GM21526 (cell line): ENCODE results near the gene TRMT112.

ENCODE experiments used
- ATAC-seq: cut with Tn5 transposase; IDR thresholded peaks from one replicate; pipeline ENCODE4 v1.9.1; 2021; ENCODE audit warnings: moderate library complexity; ENCODE audit not compliant: unreplicated experiment, low FRiP score

The TRMT112 gene

GRCh38 chr11:64352099-64352994 is 35.0 kb upstream of the TRMT112 start:
- ATAC-seq: no peak

DNA sequence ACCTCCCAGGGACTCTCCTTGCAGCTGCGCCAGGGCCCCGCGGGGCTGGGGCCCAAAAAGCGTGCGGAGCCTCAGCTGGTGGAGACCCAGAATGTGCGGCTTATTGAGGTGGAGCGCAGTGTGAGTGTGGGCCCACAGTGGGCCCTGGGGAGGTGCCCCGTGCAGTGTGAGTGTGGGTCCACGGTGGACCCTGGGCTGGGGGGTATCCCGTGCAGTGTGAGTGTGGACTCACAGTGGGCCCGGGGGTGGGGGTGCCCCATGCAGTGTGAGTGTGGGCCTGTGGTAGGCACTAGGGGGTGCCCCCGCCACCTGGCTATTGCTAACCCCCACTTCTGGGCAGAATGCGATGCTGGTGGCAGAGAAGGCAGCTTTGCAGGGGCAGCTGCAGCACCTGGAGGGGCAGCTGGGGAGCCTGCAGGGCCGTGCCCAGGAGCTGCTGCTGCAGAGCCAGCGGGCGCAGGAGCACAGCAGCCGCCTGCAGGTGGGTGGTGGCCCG is 33.8 kb upstream of the TRMT112 start:
- no peak for ATAC-seq

DNA sequence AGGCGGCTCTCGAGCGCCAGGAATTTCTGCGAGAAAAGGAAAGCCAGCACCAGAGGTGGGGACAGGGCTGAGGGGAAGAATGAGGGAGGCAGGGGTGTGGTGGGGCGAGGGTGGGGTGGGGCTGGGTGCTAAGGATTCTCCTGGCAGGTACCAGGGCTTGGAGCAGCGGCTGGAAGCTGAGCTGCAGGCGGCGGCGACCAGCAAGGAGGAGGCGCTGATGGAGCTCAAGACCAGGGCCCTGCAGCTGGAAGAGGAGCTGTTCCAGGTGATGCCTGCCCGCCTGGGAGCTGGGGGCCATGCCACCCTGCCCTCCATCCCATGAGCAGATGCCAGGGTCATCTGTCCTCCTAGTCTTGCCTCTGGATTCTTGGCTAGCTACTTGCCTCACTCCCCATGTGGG is 32.0 kb upstream of the TRMT112 start:
- no peak for ATAC-seq

DNA sequence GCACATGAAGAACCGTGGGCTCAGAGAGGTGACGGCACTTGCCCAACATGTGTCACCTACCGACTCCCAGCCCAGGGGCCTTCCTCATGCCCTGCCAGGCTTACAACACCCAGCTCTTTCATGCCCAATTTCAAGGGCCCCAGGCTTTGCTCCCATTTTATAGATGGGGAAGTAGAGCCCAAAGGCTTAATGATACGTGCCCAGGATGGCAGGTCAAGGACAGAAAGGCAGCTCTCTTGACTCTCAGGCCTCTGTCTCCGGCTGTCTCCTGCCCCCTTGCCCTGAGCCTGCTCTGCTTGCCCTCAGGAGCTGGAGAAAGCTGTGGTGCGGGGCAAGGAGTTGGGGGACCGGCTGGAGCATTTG is 31.6 kb upstream of the TRMT112 start:
- no peak for ATAC-seq

- ATAC-seq: no peak
These were observed 31.1 kb upstream of the TRMT112 start for GRCh38 chr11:64348383-64349024.

DNA sequence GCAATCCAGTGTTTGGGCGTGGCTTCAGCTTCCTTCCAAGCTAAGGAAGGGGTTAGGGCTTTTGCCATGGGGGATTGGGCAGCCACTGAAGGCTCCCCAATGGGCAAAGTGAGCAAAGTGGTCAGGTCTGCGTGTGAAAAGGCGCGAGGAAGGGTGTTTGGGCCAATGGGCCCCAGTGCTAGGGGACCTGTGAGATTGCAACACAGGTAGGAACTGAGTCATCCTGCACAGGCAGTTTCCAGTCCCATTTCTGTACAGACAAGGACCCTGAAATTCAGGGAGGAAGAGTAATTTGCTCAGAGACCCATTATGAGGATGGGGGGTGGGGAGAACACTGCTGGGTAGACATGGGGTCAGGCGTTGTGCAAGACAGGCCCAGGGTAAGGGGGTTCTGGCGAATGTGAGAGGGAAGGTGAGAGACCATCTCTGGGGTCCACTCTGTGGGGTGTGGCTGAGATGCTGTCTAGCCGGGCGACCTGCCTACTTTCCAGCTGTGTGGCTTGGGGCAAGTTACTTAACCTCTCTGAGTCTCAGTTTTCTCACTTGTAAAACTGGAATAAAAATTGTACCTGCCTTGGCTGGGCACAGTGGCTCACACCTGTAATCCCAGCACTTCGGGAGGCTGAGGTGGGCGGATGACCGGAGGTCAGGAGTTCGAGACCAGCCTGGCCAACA is 30.0 kb upstream of the TRMT112 start:
- no peak for ATAC-seq

- ATAC-seq: no peak
These were observed 27.4 kb upstream of the TRMT112 start for GRCh38 chr11:64344787-64345186.

DNA sequence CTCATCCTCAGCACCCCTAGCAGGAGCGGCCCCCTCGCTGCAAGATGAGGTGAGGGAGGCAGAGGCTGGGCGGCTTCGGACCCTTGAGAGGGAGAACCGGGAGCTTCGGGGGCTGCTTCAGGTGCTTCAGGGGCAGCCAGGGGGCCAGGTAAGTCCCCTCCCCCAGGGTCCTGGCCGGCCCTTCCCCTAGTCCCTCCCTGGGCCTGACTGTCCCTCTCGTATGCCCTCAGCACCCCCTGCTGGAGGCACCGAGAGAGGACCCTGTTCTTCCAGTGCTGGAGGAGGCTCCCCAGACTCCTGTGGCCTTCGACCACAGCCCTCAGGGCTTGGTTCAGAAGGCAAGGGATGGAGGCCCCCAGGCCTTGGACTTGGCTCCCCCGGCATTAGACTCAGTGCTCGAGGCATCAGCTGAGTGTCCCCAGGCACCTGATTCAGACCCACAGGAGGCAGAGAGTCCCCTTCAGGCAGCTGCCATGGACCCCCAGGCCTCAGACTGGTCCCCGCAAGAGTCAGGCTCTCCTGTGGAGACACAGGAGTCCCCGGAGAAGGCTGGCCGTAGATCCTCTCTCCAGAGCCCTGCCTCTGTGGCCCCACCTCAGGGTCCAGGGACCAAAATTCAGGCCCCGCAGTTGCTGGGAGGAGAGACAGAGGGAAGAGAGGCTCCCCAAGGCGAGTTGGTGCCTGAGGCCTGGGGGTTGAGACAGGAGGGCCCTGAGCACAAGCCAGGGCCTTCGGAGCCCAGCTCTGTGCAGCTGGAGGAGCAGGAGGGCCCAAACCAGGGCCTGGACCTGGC is 26.6 kb upstream of the TRMT112 start:
- ATAC-seq: no peak

DNA sequence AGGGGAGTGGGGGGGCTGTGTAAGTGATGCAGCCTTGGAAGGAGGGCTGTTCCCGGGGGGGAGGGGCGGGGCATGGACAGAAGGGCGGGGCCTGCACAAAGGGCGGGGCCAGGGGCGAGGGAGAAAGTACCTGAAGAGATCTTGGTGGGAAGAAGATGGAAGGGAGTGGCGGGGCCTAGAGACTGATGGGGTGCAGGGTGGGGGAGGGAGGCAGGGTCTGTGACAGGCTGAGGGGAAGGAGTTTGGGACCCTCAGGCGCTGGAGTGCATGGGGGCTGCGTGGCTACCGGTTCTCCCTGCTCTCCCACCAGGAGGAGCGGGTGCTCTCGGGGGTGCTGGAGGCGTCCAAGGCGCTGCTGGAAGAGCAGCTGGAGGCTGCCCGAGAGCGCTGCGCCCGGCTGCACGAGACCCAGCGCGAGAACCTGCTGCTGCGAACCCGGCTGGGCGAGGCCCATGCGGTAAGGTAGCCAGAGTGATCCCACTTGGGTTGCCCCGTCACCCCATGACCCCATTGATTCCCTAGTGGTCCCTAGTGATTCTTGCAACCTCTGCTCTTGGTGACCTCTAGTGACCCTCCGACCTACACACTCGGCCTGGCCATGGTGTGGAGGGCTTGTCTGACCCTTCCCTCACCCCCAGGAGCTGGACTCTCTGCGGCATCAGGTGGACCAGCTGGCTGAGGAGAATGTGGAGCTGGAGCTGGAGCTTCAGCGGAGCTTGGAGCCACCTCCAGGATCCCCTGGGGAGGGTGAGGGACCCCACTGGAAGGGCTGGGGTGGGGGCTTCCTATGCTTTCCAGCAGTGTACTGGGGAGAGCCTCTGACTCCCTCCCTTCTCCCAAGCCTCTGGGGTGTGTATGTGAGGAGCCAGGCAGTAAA is 25.7 kb upstream of the TRMT112 start:
- ATAC-seq: no peak

GRCh38 chr11:64341851-64342791 is 24.8 kb upstream of the TRMT112 start:
- ATAC-seq: no peak

DNA sequence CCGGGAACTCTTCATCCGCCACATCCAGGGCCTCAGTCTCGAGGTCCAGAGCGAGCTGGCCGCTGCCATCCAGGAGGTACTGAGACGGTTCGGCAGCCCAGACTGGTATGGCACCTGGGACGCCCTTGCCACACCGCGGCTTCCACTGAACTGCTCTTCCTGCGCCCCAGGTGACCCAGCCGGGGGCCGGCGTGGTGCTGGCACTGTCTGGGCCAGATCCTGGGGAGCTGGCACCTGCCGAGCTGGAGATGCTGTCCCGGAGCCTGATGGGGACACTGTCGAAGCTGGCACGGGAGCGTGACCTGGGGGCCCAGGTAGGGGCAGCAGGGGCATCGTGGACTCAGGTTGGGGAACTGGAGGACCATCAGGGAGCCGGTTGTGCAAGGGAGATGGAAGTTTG is 24.1 kb upstream of the TRMT112 start:
- ATAC-seq: no peak

DNA sequence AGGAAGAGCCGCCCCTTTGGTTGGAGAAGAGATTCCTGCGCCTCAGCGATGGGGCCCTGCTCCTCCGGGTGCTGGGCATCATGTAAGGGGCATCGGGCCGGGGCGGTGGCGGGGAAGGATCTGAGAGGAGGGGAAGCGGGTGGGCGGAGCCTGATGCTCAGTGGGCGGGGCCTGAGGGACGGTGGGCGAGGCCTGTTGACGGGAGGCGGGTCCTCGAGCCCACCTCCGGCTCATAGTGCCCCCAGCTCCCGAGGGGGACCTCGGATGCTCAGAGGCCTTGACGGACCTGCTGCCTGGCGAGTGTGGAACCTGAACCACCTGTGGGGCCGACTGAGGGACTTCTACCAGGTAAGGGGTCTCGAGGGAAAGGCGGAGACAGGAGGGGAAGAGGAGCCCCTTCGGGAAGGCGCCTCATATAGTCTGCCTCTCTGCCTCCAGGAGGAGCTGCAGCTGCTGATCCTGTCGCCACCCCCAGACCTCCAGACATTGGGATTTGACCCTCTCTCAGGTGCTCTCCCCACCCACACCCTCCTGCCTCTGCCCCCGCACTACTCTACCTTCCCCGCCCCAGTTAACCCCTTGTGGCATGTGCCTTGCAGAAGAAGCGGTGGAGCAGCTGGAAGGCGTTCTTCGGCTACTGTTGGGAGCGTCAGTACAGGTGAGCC is 23.4 kb upstream of the TRMT112 start:
- ATAC-seq: peak; percentile 35

DNA sequence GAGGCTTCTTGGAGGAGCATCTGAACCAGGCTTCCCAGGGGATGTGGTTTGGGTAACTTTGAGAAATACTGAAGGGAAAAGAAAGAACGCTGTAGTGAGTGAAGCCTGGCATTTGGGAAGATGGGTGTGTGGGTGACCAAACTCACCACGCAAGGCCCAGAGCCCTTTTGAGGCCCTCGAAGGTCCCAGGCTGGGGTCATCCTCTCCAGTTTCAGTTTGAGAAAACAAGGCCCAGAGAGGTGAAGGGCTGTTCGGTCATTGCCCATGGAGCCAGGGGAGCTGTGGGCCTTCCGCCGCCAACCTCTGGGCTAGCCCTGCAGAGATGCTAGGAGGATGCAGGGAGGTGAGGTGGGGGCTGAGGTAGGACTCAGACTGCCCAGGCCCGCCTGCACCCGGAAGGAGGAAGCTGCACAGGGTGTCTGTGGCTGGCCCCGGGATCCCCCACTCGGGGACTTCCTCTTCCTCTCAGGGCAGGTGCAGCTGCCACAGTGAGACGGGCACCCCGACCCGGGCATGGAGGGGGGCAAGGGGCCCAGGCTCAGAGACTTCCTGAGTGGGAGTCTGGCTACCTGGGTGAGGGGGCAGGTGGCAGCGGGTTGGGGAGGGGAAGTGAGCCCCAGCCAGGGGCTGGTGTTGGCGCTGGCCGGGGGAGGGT is 22.5 kb upstream of the TRMT112 start, which contains the start of gene CCDC88B:
Gene CCDC88B, plus strand, starts transcription at position 451 of the 655 bp plus-strand sequence. Its CDS starts 63 bp downstream, at position 514.
- ATAC-seq: peak; percentile 48

DNA sequence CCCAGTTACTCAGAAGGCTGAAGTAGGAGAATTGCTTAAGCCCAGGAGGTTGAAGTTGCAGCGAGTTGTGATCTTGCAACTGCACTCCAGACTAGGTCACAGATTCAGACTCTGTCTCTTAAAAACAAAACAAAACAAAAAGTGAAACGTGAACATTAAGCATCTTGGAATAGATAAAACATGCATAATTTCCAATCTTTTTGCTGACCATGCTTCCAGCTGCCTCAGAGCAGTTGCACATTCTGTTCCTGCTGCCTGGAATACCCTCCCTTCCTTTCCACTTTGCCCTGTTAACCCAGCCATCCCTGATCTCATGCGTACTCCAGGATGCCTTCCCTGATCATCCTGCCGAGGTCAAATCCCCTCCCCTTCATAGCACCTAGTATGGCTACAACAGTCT is 21.9 kb upstream of the TRMT112 start:
- no peak for ATAC-seq

GRCh38 chr11:64338716-64339115 is 21.4 kb upstream of the TRMT112 start:
- no peak for ATAC-seq

- ATAC-seq: no peak
These were observed 20.3 kb upstream of the TRMT112 start for GRCh38 chr11:64337538-64338249.
